Measurements from ENCODE around the gene SNX33. TPM values are rescaled to one million over a fixed set of nuclear protein-coding genes. Genes with fewer than 3 reads are reported as not detected.
"Not testable (repeated sequence)": the region's sequence is repeated elsewhere in the genome, so short reads cannot be mapped to it uniquely, and the experiment has no call there.

The SNX33 gene
- total RNA-seq, 1 donor from 2014 or later, result 17.3 TPM

GRCh38 chr15:75687486-75688277 is 40.0 kb downstream of the SNX33 start:
- no peaks in the 10 kb centered on the region for H3K4me1 Mint-ChIP-seq (ENCODE audit: unreplicated experiment)
- no peak overlapping the region for H3K4me3 Mint-ChIP-seq (ENCODE audit: unreplicated experiment)
- H3K27me3 Mint-ChIP-seq (ENCODE audit: unreplicated experiment), result peaks cover 11% of the 10 kb centered on the region
- H3K27ac Mint-ChIP-seq (ENCODE audit: unreplicated experiment), result peak overlapping the region; percentile 45
- no peak for DNase-seq (ENCODE audit: low spot score)
- no peaks in the 10 kb centered on the region for H3K9me3 Mint-ChIP-seq (ENCODE audit: unreplicated experiment)
- no peak for TF ChIP-seq CTCF (IDR thresholded peaks at IDR 0.05; ENCODE audit: unreplicated experiment)
- H3K36me3 Mint-ChIP-seq (ENCODE audit: low read depth, unreplicated experiment), result no peaks in the 10 kb centered on the region

- no peak for DNase-seq (ENCODE audit: low spot score)
- H3K4me3 Mint-ChIP-seq (ENCODE audit: unreplicated experiment), result no peak overlapping the region
- no peaks in the 10 kb centered on the region for H3K9me3 Mint-ChIP-seq (ENCODE audit: unreplicated experiment)
- H3K27me3 Mint-ChIP-seq (ENCODE audit: unreplicated experiment), result peaks cover 11% of the 10 kb centered on the region
- peak overlapping the region; percentile 45 for H3K27ac Mint-ChIP-seq (ENCODE audit: unreplicated experiment)
- H3K4me1 Mint-ChIP-seq (ENCODE audit: unreplicated experiment), result no peaks in the 10 kb centered on the region
- H3K36me3 Mint-ChIP-seq (ENCODE audit: low read depth, unreplicated experiment), result no peaks in the 10 kb centered on the region
- no peak for TF ChIP-seq CTCF (IDR thresholded peaks at IDR 0.05; ENCODE audit: unreplicated experiment)
Measured at GRCh38 chr15:75688278-75688557, 40.5 kb downstream of the SNX33 start.

- Mint-ChIP-seq H3K4me3 (ENCODE audit: unreplicated experiment) (no peak overlapping the region), H3K9me3 (ENCODE audit: unreplicated experiment) (no peaks in the 10 kb centered on the region), H3K27ac (ENCODE audit: unreplicated experiment) (no peak overlapping the region), H3K4me1 (ENCODE audit: unreplicated experiment) (peaks cover 2% of the 10 kb centered on the region), H3K27me3 (ENCODE audit: unreplicated experiment) (peaks cover 13% of the 10 kb centered on the region), H3K36me3 (ENCODE audit: low read depth, unreplicated experiment) (no peaks in the 10 kb centered on the region)
- no peak for TF ChIP-seq CTCF (IDR thresholded peaks at IDR 0.05; ENCODE audit: unreplicated experiment)
- no peak for DNase-seq (ENCODE audit: low spot score)
Measured at GRCh38 chr15:75688831-75689230, 41.1 kb downstream of the SNX33 start.

GRCh38 chr15:75689429-75689828 is 41.7 kb downstream of the SNX33 start:
- H3K4me1 Mint-ChIP-seq (ENCODE audit: unreplicated experiment); H3K27ac Mint-ChIP-seq (ENCODE audit: unreplicated experiment); H3K9me3 Mint-ChIP-seq (ENCODE audit: unreplicated experiment); DNase-seq (ENCODE audit: low spot score); H3K36me3 Mint-ChIP-seq (ENCODE audit: low read depth, unreplicated experiment); H3K4me3 Mint-ChIP-seq (ENCODE audit: unreplicated experiment): not testable (repeated sequence)
- peaks cover 13% of the 10 kb centered on the region for H3K27me3 Mint-ChIP-seq (ENCODE audit: unreplicated experiment)

GRCh38 chr15:75692311-75692710 is 44.6 kb downstream of the SNX33 start:
- Mint-ChIP-seq H3K4me1 (ENCODE audit: unreplicated experiment) (peaks cover 14% of the 10 kb centered on the region), H3K27me3 (ENCODE audit: unreplicated experiment) (peaks cover 14% of the 10 kb centered on the region)
- H3K4me3 Mint-ChIP-seq (ENCODE audit: unreplicated experiment); H3K36me3 Mint-ChIP-seq (ENCODE audit: low read depth, unreplicated experiment); H3K27ac Mint-ChIP-seq (ENCODE audit: unreplicated experiment); H3K9me3 Mint-ChIP-seq (ENCODE audit: unreplicated experiment); DNase-seq (ENCODE audit: low spot score): not testable (repeated sequence)

- not testable (repeated sequence) for DNase-seq (ENCODE audit: low spot score)
Measured at GRCh38 chr15:75693028-75693427, 45.3 kb downstream of the SNX33 start.

More at GRCh38 chr15:75693028-75693427, 45.3 kb downstream of the SNX33 start:
- H3K9me3 Mint-ChIP-seq (ENCODE audit: unreplicated experiment); H3K27ac Mint-ChIP-seq (ENCODE audit: unreplicated experiment); H3K36me3 Mint-ChIP-seq (ENCODE audit: low read depth, unreplicated experiment); H3K4me3 Mint-ChIP-seq (ENCODE audit: unreplicated experiment): not testable (repeated sequence)
- Mint-ChIP-seq H3K27me3 (ENCODE audit: unreplicated experiment) (peaks cover 14% of the 10 kb centered on the region), H3K4me1 (ENCODE audit: unreplicated experiment) (peaks cover 14% of the 10 kb centered on the region)

Measured in endothelial cell (in vitro differentiated cells).